CD14-positive monocyte (primary cell): ENCODE results near the gene RAB20. TPM values are rescaled to one million over a fixed set of nuclear protein-coding genes. Genes with fewer than 3 reads are reported as not detected.

ENCODE experiments used
- DNase-seq, 3 donors: peaks; one replicate each; pipeline ENCODE4 v3.0.0-alpha.2; 2011 to 2022
- H2AFZ ChIP-seq: 2 replicates; pipeline ENCODE4 v1.6.0; 2012; ENCODE audit warnings: mild to moderate bottlenecking, low read depth, low read length, inconsistent platforms; ENCODE audit not compliant: insufficient read depth, poor library complexity, severe bottlenecking
- H3K27ac ChIP-seq, 2 donors: 1 replicate in 1 of 2; 2 replicates in 1 of 2; pipeline ENCODE4 v1.5.1; 2012 to 2013; ENCODE audit warnings: low read length in 2 of 2, control low read depth in 1 of 2, inconsistent platforms in 1 of 2, low read depth in 1 of 2, mild to moderate bottlenecking in 1 of 2
- H3K27me3 ChIP-seq, 2 donors: one replicate each; pipeline versions ENCODE4 v1.6.0 to v1.6.1; 2011 to 2013; ENCODE audit warnings: low read length in 2 of 2; ENCODE audit not compliant: control insufficient read depth in 2 of 2, insufficient read depth in 2 of 2
- H3K36me3 ChIP-seq, 2 donors: replicated peaks in 1 of 2; 1 replicate in 1 of 2; 2 replicates in 1 of 2; pipeline versions ENCODE4 v1.5.1 to v1.6.1; 2012 to 2013; ENCODE audit warnings: low read length in 2 of 2, control low read depth in 1 of 2, inconsistent platforms in 1 of 2, mild to moderate bottlenecking in 1 of 2; ENCODE audit not compliant: insufficient read depth in 2 of 2, control insufficient read depth in 1 of 2
- H3K4me1 ChIP-seq, 2 donors: 1 replicate in 1 of 2; 2 replicates in 1 of 2; pipeline versions ENCODE4 v1.5.1 to v1.6.1; 2012 to 2013; ENCODE audit warnings: low read length in 2 of 2, control low read depth in 1 of 2, inconsistent platforms in 1 of 2, mild to moderate bottlenecking in 1 of 2, moderate library complexity in 1 of 2; ENCODE audit not compliant: insufficient read depth in 2 of 2, control insufficient read depth in 1 of 2
- H3K4me2 ChIP-seq: replicated peaks from 2 replicates; pipeline ENCODE3; 2012; ENCODE audit warnings: low read length, moderate library complexity, mild to moderate bottlenecking; ENCODE audit not compliant: poor library complexity, severe bottlenecking; ENCODE audit errors: extremely low read depth
- H3K4me3 ChIP-seq, 3 experiments: fragments of 200-600 bp in 1 of 3; sonication (generic) in 1 of 3; replicated peaks in 1 of 3; 1 replicate in 2 of 3; 2 replicates in 1 of 3; pipeline ENCODE4 v1.5.1; 2011 to 2013; ENCODE audit warnings: low read length in 3 of 3, mild to moderate bottlenecking in 3 of 3, control low read depth in 2 of 3, low read depth in 2 of 3, inconsistent platforms in 1 of 3, moderate library complexity in 1 of 3
- H3K79me2 ChIP-seq: 2 replicates; pipeline ENCODE4 v1.6.0; 2012; ENCODE audit warnings: mild to moderate bottlenecking, control low read depth, inconsistent platforms, low read length, moderate library complexity; ENCODE audit not compliant: insufficient read depth
- H3K9ac ChIP-seq: 2 replicates; pipeline ENCODE4 v1.6.0; 2017; ENCODE audit warnings: low read length, mild to moderate bottlenecking; ENCODE audit not compliant: insufficient read depth, poor library complexity, severe bottlenecking
- H3K9me3 ChIP-seq, 2 donors: replicated peaks in 1 of 2; 1 replicate in 1 of 2; 2 replicates in 1 of 2; pipeline versions ENCODE4 v1.5.1 to v1.6.1; 2012 to 2013; ENCODE audit warnings: low read length in 2 of 2, control low read depth in 1 of 2; ENCODE audit not compliant: control insufficient read depth in 1 of 2, insufficient read depth in 1 of 2
- H4K20me1 ChIP-seq: 2 replicates; pipeline ENCODE4 v1.6.0; 2012; ENCODE audit warnings: mild to moderate bottlenecking, low read length, control low read depth, moderate library complexity; ENCODE audit not compliant: insufficient read depth
- H3K27ac Mint-ChIP-seq, 7 donors: one replicate each; pipeline ENCODE4 v1.8.0; 2020; ENCODE audit warnings: mild to moderate bottlenecking in 7 of 7, mixed read lengths in 7 of 7, moderate library complexity in 6 of 7, inconsistent platforms in 2 of 7
- H3K27me3 Mint-ChIP-seq, 3 donors: one replicate each; pipeline ENCODE4 v1.8.0; 2021 to 2022; ENCODE audit warnings: low read depth in 3 of 3, mild to moderate bottlenecking in 3 of 3, mixed read lengths in 3 of 3, moderate library complexity in 3 of 3, inconsistent platforms in 1 of 3
- H3K36me3 Mint-ChIP-seq, 2 donors: one replicate each; pipeline ENCODE4 v1.8.0; 2020; ENCODE audit warnings: mixed read lengths in 2 of 2, inconsistent platforms in 1 of 2, mild to moderate bottlenecking in 1 of 2
- H3K4me1 Mint-ChIP-seq: one replicate; pipeline ENCODE4 v1.8.0; 2020; ENCODE audit warnings: mild to moderate bottlenecking, mixed read lengths
- H3K4me3 Mint-ChIP-seq, 2 donors: one replicate each; pipeline ENCODE4 v1.8.0; 2020; ENCODE audit warnings: mild to moderate bottlenecking in 2 of 2, mixed read lengths in 2 of 2, moderate library complexity in 1 of 2
- H3K9me3 Mint-ChIP-seq, 7 donors: one replicate each; pipeline ENCODE4 v1.8.0; 2020 to 2022; ENCODE audit warnings: mixed read lengths in 7 of 7, mild to moderate bottlenecking in 6 of 7, moderate library complexity in 6 of 7, inconsistent platforms in 2 of 7
- WGBS: methylation state at CpG from one replicate; pipeline ENCODE4 v1.1.5; 2013; ENCODE audit warnings: missing lambda C conversion rate; ENCODE audit not compliant: insufficient coverage; 5-methylcytosine and 5-hydroxymethylcytosine counted together
- intact Hi-C, 2 donors: fragments of 100-400 bp; cut with micrococcal nuclease; formaldehyde crosslinking; loops; one replicate each; pipeline versions ENCODE4 v1.15.0 to v1.15.1; 2023
- polyA plus RNA-seq, 3 donors: library from polyadenylated mRNA; depleted of rRNA in 1 of 3; unstranded in 2 of 3; stranded (reverse) in 1 of 3; fragments of 300-500 nt in 2 of 3; fragments of >200 nt in 1 of 3; fragmentation: Illumina TruSeq in 2 of 3; gene quantifications; 1 replicate in 2 of 3; 2 replicates in 1 of 3; pipeline ENCODE4 v1.2.3, GENCODE V29; 2012 to 2021
- TF ChIP-seq, protein P1 (sequence below): fragments of 200-600 bp; IDR thresholded peaks from one replicate; pipeline ENCODE4 v1.8.0; 2022; ENCODE audit warnings: antibody characterized with exemption, mild to moderate bottlenecking

Gene RAB20
- polyA plus RNA-seq, 3 donors = 37.8 to 77.5 (median 43.1) TPM

DNA sequence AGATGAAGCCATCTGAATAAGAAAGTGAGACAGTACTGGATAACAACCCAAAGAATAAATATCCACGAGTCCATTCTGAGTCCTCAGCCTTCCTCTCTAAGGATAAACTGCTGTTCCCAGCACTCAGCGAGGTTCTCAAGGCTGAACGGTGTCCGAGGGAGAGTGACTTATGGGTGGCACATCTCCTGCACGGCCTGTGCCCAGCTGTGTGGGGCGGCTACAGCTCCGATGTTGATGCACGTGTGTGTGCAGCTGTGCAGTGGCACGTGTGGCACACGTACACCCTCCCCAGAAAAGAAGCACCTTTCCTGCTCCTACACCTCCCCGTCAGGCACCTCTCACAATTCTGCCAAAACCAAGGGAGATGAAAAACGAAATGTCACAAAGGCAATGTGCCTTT is 45.0 kb downstream of the RAB20 start:
- TF ChIP-seq, protein P1, sequence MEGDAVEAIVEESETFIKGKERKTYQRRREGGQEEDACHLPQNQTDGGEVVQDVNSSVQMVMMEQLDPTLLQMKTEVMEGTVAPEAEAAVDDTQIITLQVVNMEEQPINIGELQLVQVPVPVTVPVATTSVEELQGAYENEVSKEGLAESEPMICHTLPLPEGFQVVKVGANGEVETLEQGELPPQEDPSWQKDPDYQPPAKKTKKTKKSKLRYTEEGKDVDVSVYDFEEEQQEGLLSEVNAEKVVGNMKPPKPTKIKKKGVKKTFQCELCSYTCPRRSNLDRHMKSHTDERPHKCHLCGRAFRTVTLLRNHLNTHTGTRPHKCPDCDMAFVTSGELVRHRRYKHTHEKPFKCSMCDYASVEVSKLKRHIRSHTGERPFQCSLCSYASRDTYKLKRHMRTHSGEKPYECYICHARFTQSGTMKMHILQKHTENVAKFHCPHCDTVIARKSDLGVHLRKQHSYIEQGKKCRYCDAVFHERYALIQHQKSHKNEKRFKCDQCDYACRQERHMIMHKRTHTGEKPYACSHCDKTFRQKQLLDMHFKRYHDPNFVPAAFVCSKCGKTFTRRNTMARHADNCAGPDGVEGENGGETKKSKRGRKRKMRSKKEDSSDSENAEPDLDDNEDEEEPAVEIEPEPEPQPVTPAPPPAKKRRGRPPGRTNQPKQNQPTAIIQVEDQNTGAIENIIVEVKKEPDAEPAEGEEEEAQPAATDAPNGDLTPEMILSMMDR = no peak
- H3K27ac ChIP-seq = no peak overlapping the region
- H3K36me3 Mint-ChIP-seq = peaks cover 11 to 24% of the 10 kb centered on the region in 2 donors
- peaks cover 0 to 5% (median 3%) of the 10 kb centered on the region in 3 donors for H3K27me3 Mint-ChIP-seq
- intact Hi-C loops = no loop called here
- H3K4me3 ChIP-seq = no peak overlapping the region
- no peak overlapping the region for H3K4me3 Mint-ChIP-seq
- 100% methylated on average over 8 of the region's 12 CpGs for WGBS
- no peak for DNase-seq
- no peaks in the 10 kb centered on the region for H3K27me3 ChIP-seq
- peaks cover 6% of the 10 kb centered on the region for H4K20me1 ChIP-seq
- no peak overlapping the region for H3K4me2 ChIP-seq
- no peak overlapping the region for H3K9ac ChIP-seq
- H3K4me1 ChIP-seq = peaks cover 40 to 42% of the 10 kb centered on the region in 2 donors
- H3K4me1 Mint-ChIP-seq = peaks cover 44% of the 10 kb centered on the region
- no peak overlapping the region for H2AFZ ChIP-seq
- peaks cover 10% of the 10 kb centered on the region for H3K79me2 ChIP-seq
- H3K9me3 Mint-ChIP-seq = no peaks in the 10 kb centered on the region
- H3K36me3 ChIP-seq = no peaks in the 10 kb centered on the region
- no peak overlapping the region for H3K27ac Mint-ChIP-seq
- H3K9me3 ChIP-seq = no peaks in the 10 kb centered on the region

DNA sequence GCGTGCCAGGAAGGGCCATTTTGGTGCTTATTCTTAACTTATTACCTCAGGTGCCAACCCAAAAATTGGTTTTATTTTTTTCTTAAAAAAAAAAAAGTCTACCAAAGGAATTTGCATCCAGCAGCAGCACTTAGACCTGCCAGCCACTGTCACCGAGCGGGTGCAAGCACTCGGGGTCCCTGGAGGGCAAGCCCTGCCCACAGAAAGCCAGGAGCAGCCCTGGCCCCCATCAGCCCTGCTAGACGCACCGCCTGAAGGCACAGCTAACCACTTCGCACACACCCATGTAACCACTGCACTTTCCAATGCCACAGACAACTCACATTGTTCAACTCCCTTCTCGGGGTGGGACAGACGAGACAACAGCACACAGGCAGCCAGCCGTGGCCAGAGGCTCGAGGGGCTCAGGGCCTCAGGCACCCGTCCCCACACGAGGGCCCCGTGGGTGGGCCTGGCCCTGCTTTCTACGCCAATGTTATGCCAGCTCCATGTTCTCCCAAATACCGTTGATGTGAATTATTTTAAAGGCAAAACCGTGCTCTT is 49.3 kb downstream of the RAB20 start:
- DNase-seq = no peak
- Histone ChIP-seq H3K4me2 (no peak overlapping the region), H3K4me3 (no peak overlapping the region), H3K27ac (no peak overlapping the region), H3K36me3 (no peaks in the 10 kb centered on the region), H3K27me3 (no peaks in the 10 kb centered on the region), H3K9me3 (no peaks in the 10 kb centered on the region), H3K79me2 (no peaks in the 10 kb centered on the region), H2AFZ (no peak overlapping the region), H4K20me1 (no peaks in the 10 kb centered on the region), H3K4me1 (peaks cover 12 to 22% of the 10 kb centered on the region in 2 donors), H3K9ac (no peak overlapping the region)
- H3K4me3 Mint-ChIP-seq = no peak overlapping the region
- H3K27ac Mint-ChIP-seq = no peak overlapping the region
- peaks cover 0 to 3% (median 2%) of the 10 kb centered on the region in 3 donors for H3K27me3 Mint-ChIP-seq
- WGBS = 96% methylated on average over 11 of the region's 17 CpGs
- TF ChIP-seq, protein P1 = no peak
- intact Hi-C loops = no loop called here
- H3K9me3 Mint-ChIP-seq = no peaks in the 10 kb centered on the region
- peaks cover 20% of the 10 kb centered on the region for H3K4me1 Mint-ChIP-seq
- peaks cover 2% of the 10 kb centered on the region in 2 donors for H3K36me3 Mint-ChIP-seq
